NB4 (cell line): ENCODE measurements around the gene SLC2A5.

Experiments
- POLR2A ChIP-seq: IDR thresholded peaks from 2 replicates; pipeline ENCODE4 v1.6.1; 2011; ENCODE audit warnings: mild to moderate bottlenecking; ENCODE audit not compliant: insufficient read length; ENCODE audit errors: extremely low read depth
- TF ChIP-seq, protein P1 (sequence below): IDR thresholded peaks from one replicate; pipeline ENCODE4 v1.5.1; 2012; ENCODE audit warnings: low read depth, low read length

DNA sequence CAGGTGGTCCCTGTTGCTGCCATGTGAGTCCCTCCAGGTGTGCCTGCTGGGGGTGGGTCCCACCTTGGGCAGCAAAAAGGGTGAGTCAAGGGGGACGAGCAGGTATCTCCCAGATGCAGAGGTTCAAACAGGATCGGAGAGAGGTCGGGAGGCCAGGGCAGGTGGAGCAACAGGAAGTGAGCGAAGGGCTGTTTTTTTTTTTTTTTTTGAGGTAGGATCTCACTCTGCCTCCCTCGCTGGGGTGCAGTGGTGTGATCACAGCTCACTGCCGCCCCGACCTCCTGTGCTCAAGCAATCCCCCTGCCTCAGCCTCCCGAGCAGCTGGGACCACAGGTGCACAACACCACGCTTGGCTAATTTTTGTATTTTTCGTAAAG is 82.6 kb downstream of the SLC2A5 start:
- no peak for TF ChIP-seq POLR2A
- TF ChIP-seq, protein P1, sequence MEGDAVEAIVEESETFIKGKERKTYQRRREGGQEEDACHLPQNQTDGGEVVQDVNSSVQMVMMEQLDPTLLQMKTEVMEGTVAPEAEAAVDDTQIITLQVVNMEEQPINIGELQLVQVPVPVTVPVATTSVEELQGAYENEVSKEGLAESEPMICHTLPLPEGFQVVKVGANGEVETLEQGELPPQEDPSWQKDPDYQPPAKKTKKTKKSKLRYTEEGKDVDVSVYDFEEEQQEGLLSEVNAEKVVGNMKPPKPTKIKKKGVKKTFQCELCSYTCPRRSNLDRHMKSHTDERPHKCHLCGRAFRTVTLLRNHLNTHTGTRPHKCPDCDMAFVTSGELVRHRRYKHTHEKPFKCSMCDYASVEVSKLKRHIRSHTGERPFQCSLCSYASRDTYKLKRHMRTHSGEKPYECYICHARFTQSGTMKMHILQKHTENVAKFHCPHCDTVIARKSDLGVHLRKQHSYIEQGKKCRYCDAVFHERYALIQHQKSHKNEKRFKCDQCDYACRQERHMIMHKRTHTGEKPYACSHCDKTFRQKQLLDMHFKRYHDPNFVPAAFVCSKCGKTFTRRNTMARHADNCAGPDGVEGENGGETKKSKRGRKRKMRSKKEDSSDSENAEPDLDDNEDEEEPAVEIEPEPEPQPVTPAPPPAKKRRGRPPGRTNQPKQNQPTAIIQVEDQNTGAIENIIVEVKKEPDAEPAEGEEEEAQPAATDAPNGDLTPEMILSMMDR, result no peak
